ENCODE data around the gene SH2D1A. TPM values are rescaled to one million over a fixed set of nuclear protein-coding genes. Genes with fewer than 3 reads are reported as not detected.

The SH2D1A gene
- total RNA-seq, 2 donors from 2014 or later: 0.71 to 1.4 TPM

DNA sequence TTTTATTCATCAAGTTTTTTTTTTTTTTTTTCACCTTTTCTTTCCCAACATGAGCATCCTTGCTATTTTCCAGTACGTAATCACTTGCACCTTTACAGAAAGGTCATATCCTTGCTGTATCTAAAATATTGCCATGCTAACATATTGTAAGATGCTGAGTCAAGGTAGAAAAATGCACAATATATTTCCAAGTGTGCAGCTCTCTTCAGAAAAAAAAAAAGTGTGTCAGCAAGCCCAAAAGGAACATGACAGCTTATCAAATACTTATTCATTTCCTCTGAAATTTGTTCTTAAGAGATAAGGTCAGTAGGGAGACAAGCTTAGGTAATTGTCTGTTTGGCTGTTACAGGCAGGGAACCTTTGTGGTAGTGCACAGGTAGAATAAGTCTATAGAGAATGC lies 27.0 kb downstream of the SH2D1A start:
- Histone ChIP-seq H3K4me3 (no peak overlapping the region), H3K36me3 (no peaks in the 10 kb centered on the region), H3K27me3 (replicated peaks; ENCODE audit: insufficient read depth) (no peaks in the 10 kb centered on the region), H3K9me3 (no peaks in the 10 kb centered on the region), H3K27ac (no peak overlapping the region), H3K4me1 (ENCODE audit: control insufficient read depth in 1 of 2, low read depth in 2 of 2) (no peaks in the 10 kb centered on the region)
- ATAC-seq (ENCODE audit: insufficient number of reproducible peaks, low FRiP score, low read depth) (no peak), DNase-seq (ENCODE audit: low spot score) (no peak)
- TF ChIP-seq, protein P1, sequence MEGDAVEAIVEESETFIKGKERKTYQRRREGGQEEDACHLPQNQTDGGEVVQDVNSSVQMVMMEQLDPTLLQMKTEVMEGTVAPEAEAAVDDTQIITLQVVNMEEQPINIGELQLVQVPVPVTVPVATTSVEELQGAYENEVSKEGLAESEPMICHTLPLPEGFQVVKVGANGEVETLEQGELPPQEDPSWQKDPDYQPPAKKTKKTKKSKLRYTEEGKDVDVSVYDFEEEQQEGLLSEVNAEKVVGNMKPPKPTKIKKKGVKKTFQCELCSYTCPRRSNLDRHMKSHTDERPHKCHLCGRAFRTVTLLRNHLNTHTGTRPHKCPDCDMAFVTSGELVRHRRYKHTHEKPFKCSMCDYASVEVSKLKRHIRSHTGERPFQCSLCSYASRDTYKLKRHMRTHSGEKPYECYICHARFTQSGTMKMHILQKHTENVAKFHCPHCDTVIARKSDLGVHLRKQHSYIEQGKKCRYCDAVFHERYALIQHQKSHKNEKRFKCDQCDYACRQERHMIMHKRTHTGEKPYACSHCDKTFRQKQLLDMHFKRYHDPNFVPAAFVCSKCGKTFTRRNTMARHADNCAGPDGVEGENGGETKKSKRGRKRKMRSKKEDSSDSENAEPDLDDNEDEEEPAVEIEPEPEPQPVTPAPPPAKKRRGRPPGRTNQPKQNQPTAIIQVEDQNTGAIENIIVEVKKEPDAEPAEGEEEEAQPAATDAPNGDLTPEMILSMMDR (IDR thresholded peaks at IDR 0.05): no peak

GRCh38 chrX:124378643-124379042 lies 32.3 kb downstream of the SH2D1A start:
- TF ChIP-seq, protein P1 (IDR thresholded peaks at IDR 0.05): no peak
- no peak for ATAC-seq (ENCODE audit: insufficient number of reproducible peaks, low FRiP score, low read depth)
- H3K27me3 ChIP-seq (replicated peaks; ENCODE audit: insufficient read depth): no peaks in the 10 kb centered on the region

DNA sequence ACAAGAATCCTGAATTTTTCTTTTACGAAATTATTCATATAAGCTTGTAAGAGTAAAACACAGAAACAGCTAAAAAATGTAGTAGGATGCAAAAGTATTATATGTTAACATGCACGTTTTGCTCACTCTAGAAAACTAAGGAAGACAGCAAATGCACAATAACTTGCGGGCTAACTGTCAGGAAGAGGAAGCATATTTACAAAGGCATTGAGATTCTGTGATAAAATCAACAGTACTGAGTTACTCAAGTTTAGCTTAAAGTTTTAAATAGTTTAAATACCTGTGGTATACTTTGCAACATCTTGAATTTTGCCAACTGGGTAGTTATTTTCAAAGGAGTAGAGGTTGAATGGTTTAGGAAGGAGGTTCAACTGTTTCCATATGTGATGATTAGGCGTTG lies 37.0 kb downstream of the SH2D1A start:
- ATAC-seq (ENCODE audit: insufficient number of reproducible peaks, low FRiP score, low read depth) (no peak), DNase-seq (ENCODE audit: low spot score) (no peak)
- no peaks in the 10 kb centered on the region for H3K4me1 ChIP-seq (ENCODE audit: control insufficient read depth in 1 of 2, low read depth in 2 of 2)
- H3K36me3 ChIP-seq: no peaks in the 10 kb centered on the region
- H3K27me3 ChIP-seq (replicated peaks; ENCODE audit: insufficient read depth): no peaks in the 10 kb centered on the region
- no peak overlapping the region for H3K27ac ChIP-seq
- no peaks in the 10 kb centered on the region for H3K9me3 ChIP-seq
- H3K4me3 ChIP-seq: no peak overlapping the region
- TF ChIP-seq, protein P1 (IDR thresholded peaks at IDR 0.05): no peak

More at GRCh38 chrX:124378643-124379042, 32.3 kb downstream of the SH2D1A start:
- DNase-seq (ENCODE audit: low spot score): no peak
- Histone ChIP-seq H3K4me3 (no peak overlapping the region), H3K4me1 (ENCODE audit: control insufficient read depth in 1 of 2, low read depth in 2 of 2) (no peaks in the 10 kb centered on the region), H3K36me3 (no peaks in the 10 kb centered on the region), H3K9me3 (no peaks in the 10 kb centered on the region), H3K27ac (no peak overlapping the region)

GRCh38 chrX:124386401-124386800 lies 40.0 kb downstream of the SH2D1A start:
- DNase-seq (ENCODE audit: low spot score) (no peak), ATAC-seq (ENCODE audit: insufficient number of reproducible peaks, low FRiP score, low read depth) (no peak)
- TF ChIP-seq, protein P1 (IDR thresholded peaks at IDR 0.05): no peak

GRCh38 chrX:124388562-124388961 lies 42.2 kb downstream of the SH2D1A start:
- no peaks in the 10 kb centered on the region for H3K9me3 ChIP-seq
- no peak overlapping the region for H3K4me3 ChIP-seq
- no peaks in the 10 kb centered on the region for H3K36me3 ChIP-seq
- ATAC-seq (ENCODE audit: insufficient number of reproducible peaks, low FRiP score, low read depth) (no peak), DNase-seq (ENCODE audit: low spot score) (no peak)
- TF ChIP-seq, protein P1 (IDR thresholded peaks at IDR 0.05): peak; percentile 39
- H3K27ac ChIP-seq: no peak overlapping the region
- no peaks in the 10 kb centered on the region for H3K27me3 ChIP-seq (replicated peaks; ENCODE audit: insufficient read depth)
- no peaks in the 10 kb centered on the region for H3K4me1 ChIP-seq (ENCODE audit: control insufficient read depth in 1 of 2, low read depth in 2 of 2)

More at GRCh38 chrX:124386401-124386800, 40.0 kb downstream of the SH2D1A start:
- H3K9me3 ChIP-seq: no peaks in the 10 kb centered on the region
- no peak overlapping the region for H3K4me3 ChIP-seq
- no peaks in the 10 kb centered on the region for H3K36me3 ChIP-seq
- no peaks in the 10 kb centered on the region for H3K27me3 ChIP-seq (replicated peaks; ENCODE audit: insufficient read depth)
- H3K4me1 ChIP-seq (ENCODE audit: control insufficient read depth in 1 of 2, low read depth in 2 of 2): no peaks in the 10 kb centered on the region
- no peak overlapping the region for H3K27ac ChIP-seq

Measured in thoracic aorta (tissue), 2 donors.